ENCODE data around the gene GLIS1. TPM values are rescaled to one million over a fixed set of nuclear protein-coding genes. Genes with fewer than 3 reads are reported as not detected.

Gene GLIS1
- polyA plus RNA-seq, 3 donors: not detected

DNA sequence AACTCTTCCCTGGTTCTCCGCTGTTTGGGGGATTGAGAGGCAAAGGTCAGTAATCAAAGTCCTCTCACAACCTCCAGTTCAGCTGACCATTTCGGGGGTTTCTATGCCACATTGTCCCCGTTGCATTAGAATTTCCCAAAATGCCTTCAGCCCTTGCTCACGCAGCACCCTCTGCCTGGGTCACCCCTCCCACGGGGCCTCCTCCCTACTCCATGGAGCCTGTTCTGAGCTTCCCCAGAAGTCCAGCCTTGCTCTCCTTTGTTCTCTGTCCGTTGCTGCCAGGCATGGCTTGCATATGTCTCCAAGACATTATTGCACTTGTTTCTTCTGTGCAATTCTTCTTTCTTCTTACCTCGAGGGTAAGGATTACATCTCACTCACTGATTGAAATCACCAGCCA is 263.3 kb downstream of the GLIS1 start:
- intact Hi-C loops (cut with micrococcal nuclease): no loop called here
- no peak overlapping the region for H3K27ac ChIP-seq (ENCODE audit: low read depth in 1 of 2, low read length in 2 of 2)
- H3K27me3 Mint-ChIP-seq (ENCODE audit: low read depth in 3 of 3): peaks cover 3 to 5% (median 5%) of the 10 kb centered on the region in 3 donors
- no peaks in the 10 kb centered on the region for H4K20me1 ChIP-seq (ENCODE audit: insufficient read depth, low read length)
- no peak overlapping the region for H3K4me3 Mint-ChIP-seq
- 92% methylated on average over 6 of the region's 7 CpGs for WGBS (ENCODE audit: insufficient coverage)
- no peaks in the 10 kb centered on the region for H3K36me3 Mint-ChIP-seq
- no peaks in the 10 kb centered on the region for H3K4me1 Mint-ChIP-seq
- H3K36me3 ChIP-seq (replicated peaks in 1 of 2; ENCODE audit: control insufficient read depth in 1 of 2, insufficient read depth in 2 of 2, low read length in 2 of 2): no peaks in the 10 kb centered on the region
- no peak overlapping the region for H2AFZ ChIP-seq (ENCODE audit: insufficient read depth, low read depth, low read length, poor library complexity, severe bottlenecking)
- TF ChIP-seq, protein P1, sequence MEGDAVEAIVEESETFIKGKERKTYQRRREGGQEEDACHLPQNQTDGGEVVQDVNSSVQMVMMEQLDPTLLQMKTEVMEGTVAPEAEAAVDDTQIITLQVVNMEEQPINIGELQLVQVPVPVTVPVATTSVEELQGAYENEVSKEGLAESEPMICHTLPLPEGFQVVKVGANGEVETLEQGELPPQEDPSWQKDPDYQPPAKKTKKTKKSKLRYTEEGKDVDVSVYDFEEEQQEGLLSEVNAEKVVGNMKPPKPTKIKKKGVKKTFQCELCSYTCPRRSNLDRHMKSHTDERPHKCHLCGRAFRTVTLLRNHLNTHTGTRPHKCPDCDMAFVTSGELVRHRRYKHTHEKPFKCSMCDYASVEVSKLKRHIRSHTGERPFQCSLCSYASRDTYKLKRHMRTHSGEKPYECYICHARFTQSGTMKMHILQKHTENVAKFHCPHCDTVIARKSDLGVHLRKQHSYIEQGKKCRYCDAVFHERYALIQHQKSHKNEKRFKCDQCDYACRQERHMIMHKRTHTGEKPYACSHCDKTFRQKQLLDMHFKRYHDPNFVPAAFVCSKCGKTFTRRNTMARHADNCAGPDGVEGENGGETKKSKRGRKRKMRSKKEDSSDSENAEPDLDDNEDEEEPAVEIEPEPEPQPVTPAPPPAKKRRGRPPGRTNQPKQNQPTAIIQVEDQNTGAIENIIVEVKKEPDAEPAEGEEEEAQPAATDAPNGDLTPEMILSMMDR (IDR thresholded peaks at IDR 0.05): no peak
- H3K4me2 ChIP-seq (replicated peaks; ENCODE audit: extremely low read depth, low read length, poor library complexity, severe bottlenecking): no peak overlapping the region
- no peak overlapping the region for H3K4me3 ChIP-seq (replicated peaks in 1 of 3; ENCODE audit: low read depth in 2 of 3, low read length in 3 of 3)
- DNase-seq: no peak
- H3K79me2 ChIP-seq (ENCODE audit: insufficient read depth, low read length): no peaks in the 10 kb centered on the region
- H3K9me3 Mint-ChIP-seq: no peaks in the 10 kb centered on the region
- no peaks in the 10 kb centered on the region for H3K27me3 ChIP-seq (ENCODE audit: control insufficient read depth in 2 of 2, insufficient read depth in 2 of 2, low read length in 2 of 2)
- no peak overlapping the region for H3K27ac Mint-ChIP-seq
- H3K9ac ChIP-seq (ENCODE audit: insufficient read depth, low read length, poor library complexity, severe bottlenecking): no peak overlapping the region
- no peaks in the 10 kb centered on the region for H3K4me1 ChIP-seq (ENCODE audit: control insufficient read depth in 1 of 2, insufficient read depth in 2 of 2, low read length in 2 of 2)
- H3K9me3 ChIP-seq (replicated peaks in 1 of 2; ENCODE audit: control insufficient read depth in 1 of 2, insufficient read depth in 1 of 2, low read length in 2 of 2): no peaks in the 10 kb centered on the region

GRCh38 chr1:53473463-53473862 is 265.5 kb downstream of the GLIS1 start:
- H3K4me3 ChIP-seq (replicated peaks in 1 of 3; ENCODE audit: low read depth in 2 of 3, low read length in 3 of 3): no peak overlapping the region
- no peaks in the 10 kb centered on the region for H3K9me3 ChIP-seq (replicated peaks in 1 of 2; ENCODE audit: control insufficient read depth in 1 of 2, insufficient read depth in 1 of 2, low read length in 2 of 2)
- Mint-ChIP-seq H3K27ac (no peak overlapping the region), H3K4me3 (no peak overlapping the region), H3K4me1 (no peaks in the 10 kb centered on the region), H3K9me3 (peaks cover 0 to 1% (median 0%) of the 10 kb centered on the region in 7 donors), H3K36me3 (no peaks in the 10 kb centered on the region), H3K27me3 (ENCODE audit: low read depth in 3 of 3) (peaks cover 5% of the 10 kb centered on the region in 3 donors)
- no peak overlapping the region for H2AFZ ChIP-seq (ENCODE audit: insufficient read depth, low read depth, low read length, poor library complexity, severe bottlenecking)
- intact Hi-C loops (cut with micrococcal nuclease): no loop called here
- WGBS (ENCODE audit: insufficient coverage): no CpG with 5 or more reads among the region's 3 CpGs
- H3K79me2 ChIP-seq (ENCODE audit: insufficient read depth, low read length): no peaks in the 10 kb centered on the region
- DNase-seq: no peak
- H3K4me2 ChIP-seq (replicated peaks; ENCODE audit: extremely low read depth, low read length, poor library complexity, severe bottlenecking): no peak overlapping the region
- no peaks in the 10 kb centered on the region for H4K20me1 ChIP-seq (ENCODE audit: insufficient read depth, low read length)
- TF ChIP-seq, protein P1 (IDR thresholded peaks at IDR 0.05): no peak
- no peak overlapping the region for H3K27ac ChIP-seq (ENCODE audit: low read depth in 1 of 2, low read length in 2 of 2)
- no peaks in the 10 kb centered on the region for H3K36me3 ChIP-seq (replicated peaks in 1 of 2; ENCODE audit: control insufficient read depth in 1 of 2, insufficient read depth in 2 of 2, low read length in 2 of 2)
- H3K4me1 ChIP-seq (ENCODE audit: control insufficient read depth in 1 of 2, insufficient read depth in 2 of 2, low read length in 2 of 2): no peaks in the 10 kb centered on the region
- H3K9ac ChIP-seq (ENCODE audit: insufficient read depth, low read length, poor library complexity, severe bottlenecking): no peak overlapping the region
- no peaks in the 10 kb centered on the region for H3K27me3 ChIP-seq (ENCODE audit: control insufficient read depth in 2 of 2, insufficient read depth in 2 of 2, low read length in 2 of 2)
